Measurements from ENCODE around the gene L3MBTL2. TPM values are rescaled to one million over a fixed set of nuclear protein-coding genes. Genes with fewer than 3 reads are reported as not detected.

L3MBTL2 gene
- total and polyA plus RNA-seq, 2 donors from 2014 or later = 16.4 to 25.1 TPM

GRCh38 chr22:41264408-41264941 is 59.4 kb downstream of the L3MBTL2 start:
- DNase-seq (no peak), FAIRE-seq (no peak)
- TF ChIP-seq CTCF (IDR thresholded peaks at IDR 0.05; ENCODE audit: borderline replicate concordance, extremely low read depth, insufficient read depth) = no peak
- peaks cover 0 to 35% (median 27%) of the 10 kb centered on the region in 3 donors for H3K36me3 ChIP-seq (ENCODE audit: control insufficient read depth in 2 of 3, insufficient read depth in 3 of 3, low read length in 3 of 3)
- no peak overlapping the region for H3K4me3 ChIP-seq (ENCODE audit: low read length in 3 of 3)
- no peak overlapping the region for H3K27ac ChIP-seq (ENCODE audit: low read depth in 2 of 2, low read length in 2 of 2)
- intact Hi-C loops (cut with DNase I) = no loop called here
- H3K9me3 ChIP-seq (ENCODE audit: control insufficient read depth in 2 of 3, insufficient read depth in 1 of 3, low read length in 3 of 3) = no peaks in the 10 kb centered on the region
- H3K4me1 ChIP-seq (ENCODE audit: control insufficient read depth in 2 of 3, insufficient read depth in 2 of 3, low read depth in 1 of 3, low read length in 3 of 3) = no peaks in the 10 kb centered on the region
- H3K9ac ChIP-seq (ENCODE audit: low read length in 3 of 3) = no peak overlapping the region
- no peaks in the 10 kb centered on the region for H3K27me3 ChIP-seq (ENCODE audit: control insufficient read depth, insufficient read depth, low read length)

- DNase-seq (no peak), FAIRE-seq (no peak)
- Histone ChIP-seq H3K27me3 (ENCODE audit: control insufficient read depth, insufficient read depth, low read length) (no peaks in the 10 kb centered on the region), H3K9me3 (ENCODE audit: control insufficient read depth in 2 of 3, insufficient read depth in 1 of 3, low read length in 3 of 3) (no peaks in the 10 kb centered on the region), H3K36me3 (ENCODE audit: control insufficient read depth in 2 of 3, insufficient read depth in 3 of 3, low read length in 3 of 3) (peaks cover 0 to 37% (median 24%) of the 10 kb centered on the region in 3 donors), H3K4me3 (ENCODE audit: low read length in 3 of 3) (no peak overlapping the region), H3K4me1 (ENCODE audit: control insufficient read depth in 2 of 3, insufficient read depth in 2 of 3, low read depth in 1 of 3, low read length in 3 of 3) (no peaks in the 10 kb centered on the region), H3K27ac (ENCODE audit: low read depth in 2 of 2, low read length in 2 of 2) (no peak overlapping the region), H3K9ac (ENCODE audit: low read length in 3 of 3) (no peak overlapping the region)
- no peak for TF ChIP-seq CTCF (IDR thresholded peaks at IDR 0.05; ENCODE audit: borderline replicate concordance, extremely low read depth, insufficient read depth)
- intact Hi-C loops (cut with DNase I) = no loop called here
Observed at GRCh38 chr22:41267958-41268357, 62.8 kb downstream of the L3MBTL2 start.

- FAIRE-seq (no peak), DNase-seq (no peak)
- Histone ChIP-seq H3K9ac (ENCODE audit: low read length in 3 of 3) (no peak overlapping the region), H3K27ac (ENCODE audit: low read depth in 2 of 2, low read length in 2 of 2) (no peak overlapping the region), H3K27me3 (ENCODE audit: control insufficient read depth, insufficient read depth, low read length) (no peaks in the 10 kb centered on the region), H3K4me1 (ENCODE audit: control insufficient read depth in 2 of 3, insufficient read depth in 2 of 3, low read depth in 1 of 3, low read length in 3 of 3) (no peaks in the 10 kb centered on the region), H3K4me3 (ENCODE audit: low read length in 3 of 3) (no peak overlapping the region), H3K36me3 (ENCODE audit: control insufficient read depth in 2 of 3, insufficient read depth in 3 of 3, low read length in 3 of 3) (peaks cover 3 to 39% (median 24%) of the 10 kb centered on the region in 3 donors), H3K9me3 (ENCODE audit: control insufficient read depth in 2 of 3, insufficient read depth in 1 of 3, low read length in 3 of 3) (no peaks in the 10 kb centered on the region)
- TF ChIP-seq CTCF (IDR thresholded peaks at IDR 0.05; ENCODE audit: borderline replicate concordance, extremely low read depth, insufficient read depth) = no peak
- intact Hi-C loops (cut with DNase I) = no loop called here
Observed at GRCh38 chr22:41271787-41272186, 66.7 kb downstream of the L3MBTL2 start.

GRCh38 chr22:41273128-41273527 is 68.0 kb downstream of the L3MBTL2 start:
- DNase-seq (no peak), FAIRE-seq (no peak)
- intact Hi-C loops (cut with DNase I) = no loop called here
- Histone ChIP-seq H3K36me3 (ENCODE audit: control insufficient read depth in 2 of 3, insufficient read depth in 3 of 3, low read length in 3 of 3) (peaks cover 3 to 39% (median 21%) of the 10 kb centered on the region in 3 donors), H3K4me3 (ENCODE audit: low read length in 3 of 3) (no peak overlapping the region), H3K9ac (ENCODE audit: low read length in 3 of 3) (no peak overlapping the region), H3K27me3 (ENCODE audit: control insufficient read depth, insufficient read depth, low read length) (no peaks in the 10 kb centered on the region), H3K27ac (ENCODE audit: low read depth in 2 of 2, low read length in 2 of 2) (no peak overlapping the region), H3K4me1 (ENCODE audit: control insufficient read depth in 2 of 3, insufficient read depth in 2 of 3, low read depth in 1 of 3, low read length in 3 of 3) (no peaks in the 10 kb centered on the region), H3K9me3 (ENCODE audit: control insufficient read depth in 2 of 3, insufficient read depth in 1 of 3, low read length in 3 of 3) (no peaks in the 10 kb centered on the region)
- TF ChIP-seq CTCF (IDR thresholded peaks at IDR 0.05; ENCODE audit: borderline replicate concordance, extremely low read depth, insufficient read depth) = no peak

Data from kidney (tissue), 14 donors.